ENCODE measurements around the gene EPHA3.

DNA sequence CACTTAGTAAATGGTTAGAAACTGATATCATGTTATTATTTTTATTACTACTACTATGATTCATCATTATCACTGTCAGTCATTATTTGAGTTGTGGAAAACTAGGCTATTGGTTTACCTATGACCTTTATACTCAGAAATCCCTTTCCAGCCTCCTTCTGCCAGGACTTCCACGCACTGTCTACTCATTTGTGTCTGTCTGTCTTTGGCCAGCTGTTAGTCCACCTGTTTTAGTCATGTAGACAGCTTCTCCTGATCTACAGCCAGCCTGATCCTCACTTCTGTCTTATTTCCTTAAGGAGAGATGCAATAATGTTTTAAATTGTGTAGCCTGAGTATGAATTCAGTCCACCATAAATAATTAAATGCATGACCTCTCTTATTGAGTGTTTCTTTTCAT is 162.8 kb downstream of the EPHA3 start:
- TF ChIP-seq, protein P1, sequence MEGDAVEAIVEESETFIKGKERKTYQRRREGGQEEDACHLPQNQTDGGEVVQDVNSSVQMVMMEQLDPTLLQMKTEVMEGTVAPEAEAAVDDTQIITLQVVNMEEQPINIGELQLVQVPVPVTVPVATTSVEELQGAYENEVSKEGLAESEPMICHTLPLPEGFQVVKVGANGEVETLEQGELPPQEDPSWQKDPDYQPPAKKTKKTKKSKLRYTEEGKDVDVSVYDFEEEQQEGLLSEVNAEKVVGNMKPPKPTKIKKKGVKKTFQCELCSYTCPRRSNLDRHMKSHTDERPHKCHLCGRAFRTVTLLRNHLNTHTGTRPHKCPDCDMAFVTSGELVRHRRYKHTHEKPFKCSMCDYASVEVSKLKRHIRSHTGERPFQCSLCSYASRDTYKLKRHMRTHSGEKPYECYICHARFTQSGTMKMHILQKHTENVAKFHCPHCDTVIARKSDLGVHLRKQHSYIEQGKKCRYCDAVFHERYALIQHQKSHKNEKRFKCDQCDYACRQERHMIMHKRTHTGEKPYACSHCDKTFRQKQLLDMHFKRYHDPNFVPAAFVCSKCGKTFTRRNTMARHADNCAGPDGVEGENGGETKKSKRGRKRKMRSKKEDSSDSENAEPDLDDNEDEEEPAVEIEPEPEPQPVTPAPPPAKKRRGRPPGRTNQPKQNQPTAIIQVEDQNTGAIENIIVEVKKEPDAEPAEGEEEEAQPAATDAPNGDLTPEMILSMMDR (IDR thresholded peaks at IDR 0.05) = no peak
- TF ChIP-seq POLR2A (IDR thresholded peaks at IDR 0.05) = no peak
- no peak for TF ChIP-seq EP300 (IDR thresholded peaks at IDR 0.05)
